ENCODE measurements around the gene GPC5.

DNA sequence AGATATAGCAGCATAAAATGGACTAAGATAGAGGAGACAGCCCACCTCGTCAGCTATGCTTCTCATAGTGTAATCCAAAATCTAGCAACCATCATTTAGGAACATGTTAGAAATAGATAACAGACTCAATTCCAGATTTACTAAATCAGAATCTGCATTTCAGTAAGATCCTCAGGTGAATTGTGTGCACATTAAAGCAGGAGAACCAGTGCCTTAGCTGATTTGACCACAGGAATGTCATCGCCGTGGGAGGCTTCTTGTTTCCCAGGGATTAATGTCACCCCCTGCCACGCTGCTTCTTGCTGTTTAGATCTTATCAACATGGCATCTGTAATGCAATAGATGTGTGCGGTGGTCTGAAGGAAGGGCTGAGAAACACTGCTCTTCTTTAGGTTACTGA lies 84.0 kb downstream of the GPC5 start:
- TF ChIP-seq, protein P1, sequence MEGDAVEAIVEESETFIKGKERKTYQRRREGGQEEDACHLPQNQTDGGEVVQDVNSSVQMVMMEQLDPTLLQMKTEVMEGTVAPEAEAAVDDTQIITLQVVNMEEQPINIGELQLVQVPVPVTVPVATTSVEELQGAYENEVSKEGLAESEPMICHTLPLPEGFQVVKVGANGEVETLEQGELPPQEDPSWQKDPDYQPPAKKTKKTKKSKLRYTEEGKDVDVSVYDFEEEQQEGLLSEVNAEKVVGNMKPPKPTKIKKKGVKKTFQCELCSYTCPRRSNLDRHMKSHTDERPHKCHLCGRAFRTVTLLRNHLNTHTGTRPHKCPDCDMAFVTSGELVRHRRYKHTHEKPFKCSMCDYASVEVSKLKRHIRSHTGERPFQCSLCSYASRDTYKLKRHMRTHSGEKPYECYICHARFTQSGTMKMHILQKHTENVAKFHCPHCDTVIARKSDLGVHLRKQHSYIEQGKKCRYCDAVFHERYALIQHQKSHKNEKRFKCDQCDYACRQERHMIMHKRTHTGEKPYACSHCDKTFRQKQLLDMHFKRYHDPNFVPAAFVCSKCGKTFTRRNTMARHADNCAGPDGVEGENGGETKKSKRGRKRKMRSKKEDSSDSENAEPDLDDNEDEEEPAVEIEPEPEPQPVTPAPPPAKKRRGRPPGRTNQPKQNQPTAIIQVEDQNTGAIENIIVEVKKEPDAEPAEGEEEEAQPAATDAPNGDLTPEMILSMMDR (IDR thresholded peaks at IDR 0.05), result no peak
- no peak for TF ChIP-seq POLR2A (IDR thresholded peaks at IDR 0.05)
